HG02798 (cell line): ENCODE results near the gene C16orf74.

ENCODE experiments used
- ATAC-seq: cut with Tn5 transposase; IDR thresholded peaks from one replicate; pipeline ENCODE4 v1.9.1; 2021; ENCODE audit warnings: mild to moderate bottlenecking; ENCODE audit not compliant: unreplicated experiment, poor library complexity

Gene C16orf74

DNA sequence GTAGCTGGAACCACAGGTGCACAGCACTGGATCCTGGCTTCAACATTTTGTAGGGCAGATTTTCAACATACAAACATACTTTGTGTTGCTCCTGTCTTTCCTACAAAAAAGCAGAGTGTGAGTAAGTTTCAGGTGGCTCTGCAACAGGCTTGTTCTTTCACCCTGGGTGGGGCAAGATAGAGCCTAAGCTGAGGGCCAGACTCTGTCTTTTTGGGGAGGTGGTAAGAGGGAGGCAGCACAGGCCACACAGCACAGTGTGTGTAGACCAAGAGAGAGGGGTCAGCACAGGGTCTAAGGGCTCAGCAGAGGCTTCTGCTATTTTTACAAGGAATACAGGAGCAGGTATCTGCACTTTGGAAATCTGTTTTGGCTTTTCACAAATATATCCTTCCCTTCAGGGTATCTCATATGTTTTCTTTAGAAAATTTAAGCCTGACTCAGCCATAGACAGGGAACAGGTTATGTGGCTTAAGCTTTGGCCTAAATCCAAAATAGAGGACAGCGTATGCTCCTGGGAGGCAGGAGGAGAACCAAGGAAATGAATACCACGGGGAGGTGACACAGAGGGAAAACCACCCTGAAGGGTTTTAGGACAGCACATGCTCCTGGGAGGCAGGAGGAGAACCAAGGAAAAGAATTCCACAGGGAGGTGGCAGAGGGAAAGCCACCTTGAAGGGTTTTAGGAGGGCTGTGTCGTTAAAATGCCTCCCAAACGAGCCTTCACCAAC, 26.9 kb upstream of the C16orf74 start:
- no peak for ATAC-seq

DNA sequence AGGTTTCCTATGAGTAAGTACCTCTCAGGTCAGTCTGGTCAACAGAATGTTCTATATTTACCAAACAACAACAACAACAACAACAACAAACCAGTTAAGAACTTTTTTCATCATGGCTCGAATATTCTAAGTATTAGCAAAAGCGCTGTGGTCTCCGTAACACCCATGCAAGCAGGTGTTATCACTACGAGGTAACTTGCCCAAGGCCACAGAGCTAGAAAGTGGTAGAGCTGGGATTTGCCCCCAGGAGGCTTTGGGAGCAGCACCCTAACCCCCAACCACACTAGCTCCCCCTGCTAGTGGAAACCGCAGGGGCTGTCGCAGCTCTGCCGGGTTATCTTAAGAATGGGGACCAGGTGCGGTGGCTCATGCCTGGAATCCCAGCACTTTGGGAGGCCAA, 23.9 kb upstream of the C16orf74 start:
- ATAC-seq, result no peak

DNA sequence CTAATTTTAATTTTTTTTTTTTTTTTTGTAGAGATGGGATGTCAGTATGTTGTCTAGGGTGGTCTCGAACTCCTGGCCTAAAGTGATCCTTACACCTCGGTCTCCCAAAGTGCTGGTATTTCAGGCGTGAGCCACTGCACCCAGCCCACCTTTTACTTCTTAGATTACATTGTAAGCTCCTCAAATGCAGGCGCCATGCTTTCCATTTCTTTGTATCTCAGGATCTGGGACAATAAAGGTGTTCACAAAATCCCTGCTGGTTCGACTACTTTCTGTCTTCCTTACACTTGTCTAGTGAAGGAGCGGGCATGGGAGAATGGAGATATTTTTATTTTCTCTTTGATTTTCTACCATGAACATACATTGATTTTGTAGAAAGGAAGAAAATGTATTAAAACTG, 23.2 kb upstream of the C16orf74 start:
- ATAC-seq, result no peak

DNA sequence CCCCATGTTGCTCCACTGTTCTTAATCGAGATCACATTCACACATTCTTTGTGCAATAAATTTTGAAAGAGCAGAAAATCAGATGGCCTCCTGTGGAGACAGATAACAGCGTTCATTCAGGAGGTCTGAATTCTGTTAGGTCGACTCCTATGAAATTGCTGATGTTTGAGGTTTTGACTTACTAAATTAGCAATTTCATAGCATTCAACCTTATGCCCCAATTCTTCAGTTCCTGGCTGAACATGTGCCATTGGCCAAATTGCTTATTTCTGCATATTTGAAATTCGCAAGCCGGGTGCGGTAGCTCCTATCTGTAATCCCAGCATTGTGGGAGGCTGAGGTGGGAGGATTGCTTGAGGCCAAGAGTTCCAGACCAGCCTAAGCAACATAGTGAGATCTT, 22.1 kb upstream of the C16orf74 start:
- ATAC-seq, result no peak

DNA sequence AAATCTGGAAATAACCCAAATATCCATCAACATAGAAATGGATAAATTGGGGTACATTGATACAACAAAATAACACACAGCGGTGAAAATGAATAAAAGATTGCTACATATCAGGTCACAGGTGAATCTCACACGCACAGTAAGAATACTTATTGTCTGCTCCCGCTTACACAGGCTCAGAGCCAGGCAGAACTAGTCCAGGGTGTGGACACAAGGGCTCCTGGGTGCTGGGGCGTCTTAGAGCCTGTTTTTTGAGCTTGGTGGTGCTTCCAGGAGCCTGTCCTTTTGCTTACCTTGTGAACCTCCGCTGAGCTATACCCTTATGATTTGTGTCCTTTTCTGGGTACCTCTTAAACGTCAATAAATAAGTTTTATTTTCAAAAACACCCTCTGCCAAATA, 19.8 kb upstream of the C16orf74 start:
- no peak for ATAC-seq

DNA sequence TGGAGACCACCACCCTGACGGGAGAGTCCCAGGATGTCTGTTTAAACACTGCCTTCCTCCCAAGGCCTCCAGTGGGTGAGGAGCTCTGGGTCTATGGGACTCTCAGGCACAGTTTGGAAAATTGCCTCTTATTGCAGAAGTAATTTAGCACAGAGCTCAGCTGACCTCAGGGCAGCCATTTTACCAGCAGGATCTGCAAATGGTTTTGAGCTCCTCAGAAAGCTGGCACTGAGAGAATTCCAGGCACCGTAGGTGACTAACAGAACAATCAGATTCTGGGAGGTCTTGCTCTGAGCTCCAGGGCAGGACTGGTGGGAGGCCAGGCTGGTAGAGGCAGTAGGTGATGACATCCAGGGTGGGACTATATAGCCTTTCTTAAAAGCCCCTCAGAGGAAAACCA, 17.3 kb upstream of the C16orf74 start:
- no peak for ATAC-seq

DNA sequence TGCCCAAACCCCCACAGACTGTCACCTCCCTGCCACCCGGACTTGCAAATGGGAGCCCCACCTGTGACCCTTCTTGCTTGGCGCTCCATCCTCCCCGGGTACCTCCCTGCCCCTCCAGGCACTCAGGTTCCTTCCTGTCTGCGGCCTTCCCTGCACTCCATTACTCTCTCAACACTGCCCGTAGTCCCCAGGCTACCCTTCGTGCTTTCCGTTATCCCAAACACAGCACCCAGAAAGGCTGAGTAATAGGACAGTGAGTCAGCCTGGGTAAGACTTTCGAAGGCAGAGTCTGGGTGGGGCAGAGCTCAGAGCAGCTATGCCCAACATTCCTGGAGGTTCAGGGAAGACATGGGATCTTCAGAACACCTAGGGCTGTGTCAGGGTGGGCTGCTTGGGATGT, 16.6 kb upstream of the C16orf74 start:
- ATAC-seq, result no peak

DNA sequence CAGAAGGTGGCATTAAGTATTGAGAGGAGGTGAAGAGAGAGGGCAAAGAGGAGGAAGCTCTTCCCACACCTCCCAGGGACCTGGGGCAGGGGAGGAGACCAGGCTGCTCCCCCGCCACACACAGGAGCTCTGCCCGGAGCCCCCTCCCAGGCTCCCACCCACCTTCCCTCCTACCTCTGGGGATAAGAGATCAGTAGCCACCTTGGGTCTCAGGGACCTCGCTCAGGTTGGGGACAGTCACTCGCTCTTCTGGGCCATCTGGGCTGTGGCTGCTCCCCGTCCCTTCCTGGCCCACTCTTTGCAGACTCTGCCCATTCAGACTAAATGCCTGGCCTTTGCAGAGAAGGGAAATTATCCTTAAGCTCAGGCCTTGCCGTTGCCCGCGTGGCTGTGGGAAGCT, 14.9 kb upstream of the C16orf74 start:
- ATAC-seq, result no peak

DNA sequence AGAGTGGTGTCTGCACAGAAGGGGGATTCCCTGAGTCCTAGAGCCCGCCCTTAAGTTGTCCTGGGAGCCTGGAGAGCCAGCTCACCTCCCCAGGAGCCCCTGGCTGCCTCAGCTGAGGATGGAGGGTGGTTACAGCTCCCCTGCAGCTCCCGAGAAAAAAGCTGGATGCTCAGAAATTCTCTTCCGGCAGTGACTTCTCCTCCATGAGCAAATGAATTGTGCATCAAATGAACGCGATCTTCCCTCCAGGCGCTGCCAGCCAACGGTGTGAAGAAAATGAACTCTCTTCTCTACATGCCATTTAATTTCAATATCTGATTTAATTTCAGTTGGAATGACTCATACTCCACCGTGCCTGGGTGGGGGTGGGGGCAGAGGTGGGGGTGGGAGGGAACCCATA, 14.3 kb upstream of the C16orf74 start:
- no peak for ATAC-seq

DNA sequence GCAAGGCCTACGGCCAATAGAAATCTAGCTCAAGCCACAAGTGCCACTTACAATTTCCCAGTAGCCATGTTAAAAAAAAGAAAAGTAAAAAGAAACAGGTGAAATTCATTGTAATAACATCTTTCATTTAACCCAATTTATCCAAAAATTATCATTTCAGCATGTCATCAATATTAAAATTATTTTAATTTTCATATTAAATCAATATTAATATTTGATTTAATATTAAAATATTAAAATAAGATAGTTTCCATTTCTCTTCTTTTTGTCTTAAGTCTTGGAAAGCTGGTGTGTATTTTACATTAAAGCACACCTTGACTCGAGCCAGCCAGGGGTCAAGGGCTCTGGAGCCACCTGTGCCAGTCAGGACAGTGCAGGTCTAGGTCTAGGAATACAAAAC, 12.7 kb upstream of the C16orf74 start:
- no peak for ATAC-seq

DNA sequence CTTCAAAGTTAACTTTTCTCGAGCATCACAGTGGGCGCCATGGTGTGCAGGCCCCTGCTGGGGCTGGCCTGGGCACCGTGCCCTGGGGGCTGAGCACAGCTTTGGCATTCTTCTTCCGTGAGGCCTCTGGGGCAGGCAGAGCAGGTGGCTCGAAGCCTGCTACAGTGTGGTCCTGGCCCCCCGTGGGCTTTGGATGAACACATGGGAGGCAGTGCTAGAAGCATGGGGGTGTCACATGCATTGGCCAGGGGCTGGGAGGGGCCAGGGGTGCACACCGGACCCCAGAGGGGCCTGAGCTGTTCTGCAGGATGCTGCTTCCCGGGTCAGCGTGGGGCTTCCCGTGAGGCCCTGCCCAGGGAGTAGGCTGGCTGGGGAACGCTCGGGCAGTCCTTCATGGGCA, 12.1 kb upstream of the C16orf74 start:
- ATAC-seq, result no peak

DNA sequence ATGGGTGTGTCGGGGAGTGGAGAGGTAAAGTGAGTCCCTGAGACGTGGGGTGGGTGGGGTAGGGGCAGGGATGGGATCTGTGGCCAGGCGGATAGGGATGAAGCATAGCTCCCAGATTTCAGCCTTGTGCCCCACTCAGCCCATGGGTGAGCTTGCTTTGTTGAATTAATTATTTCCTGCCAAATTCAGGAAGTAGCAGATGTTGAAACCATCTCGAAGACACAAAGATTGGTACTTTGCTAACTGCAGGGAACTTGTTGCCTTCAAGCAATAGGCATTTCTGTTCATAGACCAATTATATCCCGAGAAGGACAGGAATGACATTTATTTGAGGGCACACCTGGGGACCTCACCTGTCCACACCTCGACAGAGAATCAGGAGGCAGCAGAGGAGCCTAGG, 11.0 kb upstream of the C16orf74 start:
- no peak for ATAC-seq

DNA sequence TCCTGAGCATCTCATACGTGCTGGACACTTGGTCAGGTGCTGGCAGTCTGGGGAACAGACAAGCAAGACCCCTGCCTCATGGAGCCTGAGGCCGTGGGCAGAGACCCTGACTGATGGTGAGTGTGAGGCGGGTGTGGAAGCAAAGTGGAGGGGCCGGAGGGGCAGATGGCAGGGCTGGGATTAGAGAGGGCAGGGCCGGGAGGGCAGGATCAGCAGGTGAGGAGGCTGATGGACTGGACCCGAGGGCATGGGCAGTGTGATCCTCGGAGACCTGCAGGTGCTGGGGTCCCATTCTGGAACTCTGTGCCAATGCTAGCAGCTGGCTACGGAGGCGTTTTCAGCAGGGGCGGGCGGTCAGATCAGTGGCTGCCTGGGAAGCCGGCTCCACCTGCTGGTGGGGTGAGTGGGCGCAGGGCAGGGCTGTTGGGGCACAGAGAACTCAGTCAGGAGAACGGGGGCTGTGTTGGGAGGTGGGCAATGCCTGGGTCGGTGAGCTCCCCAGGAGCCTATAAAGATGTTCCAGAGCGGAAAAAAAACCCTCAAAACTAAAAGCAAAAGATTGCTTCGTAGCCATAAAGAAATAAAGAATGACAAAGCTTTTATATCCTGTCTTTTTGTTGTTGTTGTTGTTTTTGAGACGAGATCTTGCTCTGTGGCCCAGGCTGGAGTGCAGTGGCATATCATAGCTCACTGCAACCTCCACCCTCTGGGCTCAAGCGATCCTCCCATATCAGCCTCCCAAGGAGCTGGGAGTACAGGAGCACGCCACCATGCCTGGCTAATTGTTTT, 8.9 kb upstream of the C16orf74 start:
- ATAC-seq, result no peak

DNA sequence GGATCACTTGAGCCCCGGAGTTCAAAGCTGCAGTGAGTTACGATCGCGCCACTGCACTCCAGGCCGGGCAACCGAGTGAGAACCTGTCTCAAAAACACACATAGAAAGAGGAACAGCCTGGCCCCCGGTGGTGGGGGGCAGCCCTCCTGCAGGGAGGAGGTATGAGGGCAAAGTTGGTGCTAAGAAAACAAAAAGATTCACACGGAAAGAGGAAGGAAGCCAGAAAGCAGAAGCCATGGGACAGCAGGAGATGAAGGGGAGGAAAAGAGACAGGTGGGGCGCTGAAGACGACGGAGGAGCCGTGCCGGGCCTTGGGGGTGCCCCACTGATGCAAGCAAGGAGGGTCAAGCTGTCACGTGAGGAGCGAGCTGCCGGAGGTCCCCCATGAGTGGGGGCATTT, 8.2 kb upstream of the C16orf74 start:
- ATAC-seq, result no peak

DNA sequence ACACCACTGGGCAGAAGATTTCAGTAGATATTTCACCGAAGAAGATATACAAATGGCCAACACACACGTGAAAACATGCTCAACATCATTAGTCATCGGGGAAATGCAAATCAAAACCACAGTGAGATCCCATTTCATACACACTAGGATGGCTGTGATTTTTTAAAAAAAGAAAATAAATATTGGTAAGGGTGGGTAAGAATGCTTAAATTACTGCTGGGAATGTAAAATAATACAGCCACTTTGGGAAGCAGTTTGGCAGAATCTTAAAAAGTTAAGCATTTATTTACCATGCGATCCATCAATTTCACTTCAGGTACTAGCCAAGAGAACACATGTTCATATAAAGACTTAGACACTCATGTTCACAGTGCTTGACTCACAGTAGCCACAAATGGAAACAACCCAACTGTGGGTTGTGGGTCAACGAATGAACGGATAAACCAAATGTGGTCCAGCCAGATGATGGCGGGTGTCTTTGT, 6.5 kb upstream of the C16orf74 start:
- peak; percentile 22 for ATAC-seq

DNA sequence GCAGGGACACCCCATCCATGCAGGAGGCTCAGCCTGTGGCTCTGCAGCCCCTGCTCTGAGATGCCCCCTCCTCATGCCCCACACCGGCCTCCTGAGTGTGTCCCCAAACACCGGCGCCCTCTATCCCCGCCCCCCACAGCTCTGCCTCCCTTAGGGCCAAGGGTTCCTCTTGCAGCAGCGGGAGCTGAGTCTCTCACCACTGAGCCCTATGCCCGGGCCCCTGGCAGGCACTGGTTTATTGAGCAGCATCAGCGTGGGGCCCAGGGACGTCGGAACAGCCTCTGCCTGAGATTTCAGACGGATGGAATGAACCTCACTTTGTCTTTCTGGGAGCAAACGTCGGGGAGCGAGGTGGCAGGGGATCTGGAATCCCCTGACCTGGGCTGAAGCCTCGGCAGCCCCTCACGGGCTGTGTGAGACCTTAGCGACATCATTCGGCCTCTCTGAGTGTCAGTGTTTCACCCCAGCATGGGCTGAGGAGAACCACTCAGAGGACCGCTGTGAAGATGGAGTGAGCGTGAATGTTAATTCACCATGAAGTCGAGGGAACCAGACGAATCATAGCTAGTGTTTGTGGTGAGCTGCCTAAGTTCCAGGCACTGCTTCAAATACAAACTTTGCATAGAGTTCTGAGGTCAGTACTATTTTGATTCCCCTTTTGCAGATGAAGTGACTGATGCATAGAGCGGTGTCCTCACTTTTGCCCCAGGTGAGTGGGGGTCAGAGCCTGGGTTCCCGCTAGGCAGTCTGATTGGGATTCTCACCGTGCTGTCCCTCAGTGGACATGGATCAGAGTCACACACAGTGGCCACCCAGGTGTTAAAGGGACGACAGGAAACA, 5.3 kb upstream of the C16orf74 start:
- ATAC-seq, result peak; percentile 41

DNA sequence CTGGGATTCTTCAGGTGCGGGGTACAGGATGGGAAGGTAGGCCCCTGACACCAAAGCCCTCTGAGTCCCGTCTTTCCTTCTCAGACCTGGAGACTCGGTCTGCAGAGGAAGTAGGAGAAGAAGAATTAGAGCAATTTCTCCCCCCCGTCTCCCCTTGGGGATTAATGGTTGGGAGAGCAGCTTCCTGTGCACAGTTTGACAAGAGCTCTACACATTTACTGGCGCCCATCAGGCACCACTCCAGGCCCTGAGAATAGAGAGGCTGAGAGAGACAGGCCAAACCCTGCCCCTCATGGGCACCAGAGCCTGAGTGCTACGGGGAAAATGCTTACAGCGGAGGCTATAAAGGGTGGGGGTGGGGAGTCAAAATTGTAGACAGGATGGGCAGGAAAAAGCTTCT, 3.5 kb upstream of the C16orf74 start:
- no peak for ATAC-seq

DNA sequence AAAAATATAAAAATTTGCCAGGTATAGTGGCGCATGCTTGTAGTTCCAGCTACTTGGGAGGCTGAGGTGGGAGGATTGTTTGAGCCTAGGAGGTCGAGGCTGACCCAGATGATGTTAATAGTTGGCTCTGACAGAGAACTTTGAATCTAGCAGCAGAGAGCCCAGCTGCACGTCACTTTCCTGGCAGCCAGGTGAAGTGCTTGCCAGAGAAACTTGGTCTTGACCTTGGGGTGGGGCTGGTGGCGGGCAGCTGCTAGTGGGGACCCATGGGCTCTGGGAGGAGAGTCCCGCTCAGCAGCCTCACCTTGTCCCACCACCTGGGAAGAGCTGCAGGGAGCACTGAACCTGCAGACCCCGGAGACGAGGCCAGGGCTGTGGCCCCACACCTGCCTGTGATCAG, 3.1 kb upstream of the C16orf74 start:
- no peak for ATAC-seq

DNA sequence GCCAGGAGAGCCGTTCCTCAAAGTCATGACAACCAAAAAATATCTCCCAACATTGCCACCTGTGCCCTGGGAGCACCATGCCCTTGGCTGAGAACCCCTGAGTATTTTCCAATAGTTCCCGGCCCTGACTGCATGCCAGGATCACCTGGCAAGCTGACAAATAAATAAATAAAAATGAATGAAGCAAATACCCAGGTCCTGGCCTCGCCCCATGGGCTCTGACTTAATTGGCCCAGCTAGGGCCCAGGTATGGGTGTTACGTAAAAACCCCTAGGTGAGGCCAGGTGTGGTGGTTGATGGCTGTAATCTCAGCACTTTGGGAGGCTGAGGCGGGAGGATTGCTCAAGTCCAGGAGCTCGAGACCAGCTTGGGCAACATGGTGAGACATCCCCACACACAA, 2.7 kb upstream of the C16orf74 start:
- no peak for ATAC-seq

DNA sequence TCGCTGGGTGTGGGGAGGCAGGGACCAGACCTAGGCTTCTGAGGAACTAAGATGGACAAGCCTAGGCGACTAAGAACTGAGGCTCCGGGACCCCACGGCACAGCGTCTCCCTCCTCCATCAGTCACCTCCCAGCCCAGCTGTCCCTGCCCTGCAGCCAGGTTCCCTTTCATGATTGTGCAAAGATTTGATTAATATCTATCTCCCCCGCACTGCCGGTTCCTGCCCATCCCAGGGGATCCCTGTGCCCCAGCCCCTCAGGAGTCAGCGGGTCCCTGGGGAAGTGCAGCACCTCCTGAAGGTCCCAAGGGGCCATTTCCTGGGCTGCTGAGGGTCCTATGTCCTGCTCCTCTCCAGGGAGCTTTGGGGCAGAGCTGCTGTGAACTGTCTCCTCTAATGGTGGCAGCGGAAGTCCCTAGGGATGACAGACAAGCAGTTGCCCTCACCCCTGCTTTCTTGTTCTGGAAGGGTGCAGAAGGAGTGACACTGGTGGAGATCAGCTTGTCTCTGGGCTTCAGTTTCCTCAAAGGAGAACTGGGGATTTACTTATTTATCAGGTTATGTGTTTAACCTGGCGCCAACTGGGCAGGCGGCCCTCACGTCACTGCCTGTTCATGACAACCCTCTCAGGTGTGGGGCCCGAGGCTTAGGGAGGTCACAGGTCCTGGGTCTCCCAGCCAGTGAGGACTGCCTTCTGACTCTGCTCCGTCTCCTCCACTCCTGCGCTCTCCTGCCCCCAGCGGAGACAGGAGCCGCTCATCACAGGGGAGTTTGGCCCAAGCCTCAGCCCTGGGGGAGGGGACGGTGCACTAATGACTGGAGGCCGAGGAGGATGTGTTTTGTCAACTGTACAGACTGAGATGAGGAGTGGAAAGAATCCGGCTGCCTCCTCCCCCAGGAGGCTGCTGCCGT, 1.9 kb upstream of the C16orf74 start:
- no peak for ATAC-seq
